ENCODE results near the gene UGT1A9.

UGT1A9 gene

GRCh38 chr2:233817361-233817911 is 145.7 kb downstream of the UGT1A9 start:
- no peak for DNase-seq (ENCODE audit: low read depth in 2 of 2)

GRCh38 chr2:233817995-233818638 is 146.4 kb downstream of the UGT1A9 start:
- DNase-seq (ENCODE audit: low read depth in 2 of 2): no peak

GRCh38 chr2:233818639-233819621 is 147.2 kb downstream of the UGT1A9 start:
- no peak for DNase-seq (ENCODE audit: low read depth in 2 of 2)

DNA sequence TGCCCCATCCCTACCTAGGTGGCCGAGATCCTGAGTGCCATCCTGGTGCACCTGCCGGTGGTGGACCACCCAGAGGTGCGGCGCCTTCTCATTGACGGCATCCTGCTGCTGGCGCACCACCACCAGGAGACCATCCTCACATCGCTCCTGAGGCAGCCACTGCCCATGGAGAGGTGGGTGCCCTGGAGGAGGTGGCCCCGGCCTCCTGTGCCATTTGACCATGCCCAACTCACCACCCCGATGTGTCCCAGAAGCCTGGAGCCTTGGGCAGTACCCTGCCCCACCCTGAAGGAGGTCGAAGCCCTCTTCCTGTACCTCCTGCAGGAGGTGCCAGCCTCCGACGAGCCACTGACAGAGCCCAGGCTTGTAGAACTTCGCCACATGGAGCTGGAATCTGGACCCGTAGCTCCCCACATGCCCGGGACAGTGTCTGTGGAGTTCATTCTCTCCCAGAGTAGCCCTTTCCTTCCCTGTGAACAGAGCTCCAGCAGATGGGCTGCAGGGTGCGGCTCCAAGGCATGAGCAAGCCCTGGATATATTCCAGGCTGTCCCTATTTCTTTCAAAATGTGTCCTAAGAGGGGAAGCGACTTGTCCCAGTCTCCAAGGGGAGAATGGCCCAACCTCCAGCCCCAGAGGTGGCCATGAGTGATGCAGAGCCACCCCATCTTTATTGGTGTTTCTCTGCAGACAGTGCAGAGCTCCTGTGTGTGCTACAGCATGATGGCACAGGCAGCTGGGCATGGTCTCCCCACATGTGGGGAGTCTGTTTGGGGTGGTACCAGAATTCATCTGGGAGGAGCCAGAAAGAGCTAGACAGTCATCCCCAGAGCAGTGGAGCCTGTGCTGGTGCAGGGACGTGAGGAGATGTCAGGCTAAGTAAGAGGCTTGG is 148.4 kb downstream of the UGT1A9 start:
- DNase-seq (ENCODE audit: low read depth in 2 of 2): no peak

DNA sequence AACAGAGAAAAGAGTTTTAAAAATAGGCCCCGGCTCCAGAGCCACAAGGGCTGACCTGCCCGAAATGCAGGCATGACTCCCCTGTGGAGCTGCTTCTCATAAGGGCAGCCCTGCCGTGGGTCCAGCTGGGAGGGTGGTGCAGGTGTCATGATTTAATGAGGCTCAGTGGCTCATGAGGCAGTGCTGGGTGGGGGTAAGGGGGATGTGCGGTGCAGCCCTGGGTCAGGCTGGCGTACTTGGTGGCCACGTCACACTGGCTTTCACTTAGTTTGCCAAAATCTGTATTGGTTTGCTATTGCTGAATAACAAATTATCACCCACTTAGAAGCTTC is 149.0 kb downstream of the UGT1A9 start:
- no peak for DNase-seq (ENCODE audit: low read depth in 2 of 2)

GRCh38 chr2:233821196-233821595 is 149.5 kb downstream of the UGT1A9 start:
- DNase-seq (ENCODE audit: low read depth in 2 of 2): no peak

- no peak for DNase-seq (ENCODE audit: low read depth in 2 of 2)
Measured at GRCh38 chr2:233821709-233822100, 150.0 kb downstream of the UGT1A9 start.

DNA sequence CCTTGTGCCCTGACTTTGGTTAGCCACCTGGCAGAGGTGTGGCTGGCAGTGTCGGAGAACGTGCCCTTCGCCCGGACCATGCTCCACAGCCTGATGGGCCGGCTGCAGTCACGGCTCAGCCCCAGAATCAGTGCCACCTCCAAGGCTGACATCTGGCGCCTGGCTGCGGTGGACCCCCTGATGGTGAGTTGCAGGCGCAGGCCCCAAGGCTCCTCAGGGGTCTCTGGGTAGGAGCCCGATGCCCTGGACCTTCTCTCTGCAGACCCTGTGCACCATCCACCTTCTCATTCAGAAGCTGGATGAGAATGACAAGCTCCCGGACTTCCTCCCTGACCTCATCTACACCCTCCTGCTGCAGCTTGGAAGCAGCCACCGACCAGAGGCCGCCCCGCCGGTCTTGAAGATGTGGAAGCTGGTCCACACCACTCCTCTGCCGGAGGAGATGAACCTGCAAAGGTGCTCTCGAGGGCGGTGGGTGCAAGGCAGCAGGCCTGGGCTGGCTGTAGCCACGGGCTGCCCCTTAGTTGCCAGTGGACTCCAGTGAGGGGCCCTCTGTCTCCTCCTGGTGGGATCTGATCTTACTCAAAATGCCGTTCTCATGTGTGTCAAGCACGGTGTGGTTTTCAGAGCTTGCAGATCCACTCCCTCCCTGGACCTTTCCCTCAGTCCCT is 150.5 kb downstream of the UGT1A9 start:
- DNase-seq (ENCODE audit: low read depth in 2 of 2): no peak
